GM11168 (cell line): ENCODE data around the gene MRPL54.
"Not testable (repeated sequence)": the region's sequence is repeated elsewhere in the genome, so short reads cannot be mapped to it uniquely, and the experiment has no call there.

Source experiments
- in situ Hi-C: fragments of 300-500 bp; cut with MboI; formaldehyde crosslinking; loops from one replicate; pipeline ENCODE4 v1.12.0; 2022; ENCODE audit warnings: low sequenced_read_pairs; ENCODE audit not compliant: unreplicated experiment

The MRPL54 gene

DNA sequence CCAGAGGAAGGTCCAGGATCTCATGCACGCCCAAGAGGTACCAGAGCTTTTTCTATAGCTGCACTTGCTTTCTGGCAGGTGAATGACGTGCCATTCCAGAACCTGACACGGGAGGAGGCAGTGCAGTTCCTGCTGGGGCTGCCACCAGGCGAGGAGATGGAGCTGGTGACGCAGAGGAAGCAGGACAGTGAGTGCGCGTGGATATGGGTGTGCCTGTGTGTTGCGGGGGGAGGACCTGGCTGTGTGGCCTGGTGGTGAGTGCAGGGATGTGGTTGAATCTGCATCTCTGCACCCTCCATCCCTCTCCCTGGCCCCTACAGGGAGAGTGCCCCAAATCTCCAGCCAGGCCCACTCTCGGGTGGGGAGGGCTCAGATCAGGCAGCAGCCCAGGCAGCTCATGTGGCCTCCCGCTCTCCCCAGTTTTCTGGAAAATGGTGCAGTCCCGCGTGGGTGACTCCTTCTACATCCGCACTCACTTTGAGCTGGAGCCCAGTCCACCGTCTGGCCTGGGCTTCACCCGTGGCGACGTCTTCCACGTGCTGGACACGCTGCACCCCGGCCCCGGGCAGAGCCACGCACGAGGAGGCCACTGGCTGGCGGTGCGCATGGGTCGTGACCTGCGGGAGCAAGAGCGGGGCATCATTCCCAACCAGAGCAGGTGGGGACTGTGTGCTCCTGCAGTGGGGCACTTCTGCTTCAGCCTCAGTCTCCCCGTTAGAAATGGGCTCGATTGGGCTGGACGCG is 23.8 kb upstream of the MRPL54 start:
- in situ Hi-C loops, result no loop called here

DNA sequence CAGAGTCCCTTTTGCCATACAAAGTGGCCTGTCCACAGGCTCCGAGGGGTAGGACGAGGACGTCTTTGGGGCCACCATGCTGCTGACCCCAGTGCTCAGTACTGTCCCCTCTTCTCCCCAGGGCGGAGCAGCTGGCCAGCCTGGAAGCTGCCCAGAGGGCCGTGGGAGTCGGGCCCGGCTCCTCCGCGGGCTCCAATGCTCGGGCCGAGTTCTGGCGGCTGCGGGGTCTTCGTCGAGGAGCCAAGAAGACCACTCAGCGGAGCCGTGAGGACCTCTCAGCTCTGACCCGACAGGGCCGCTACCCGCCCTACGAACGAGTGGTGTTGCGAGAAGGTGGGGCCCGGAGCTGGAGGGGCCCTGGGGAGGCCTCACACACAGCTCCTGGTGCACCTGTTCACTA is 22.1 kb upstream of the MRPL54 start:
- in situ Hi-C loops, result no loop called here

- in situ Hi-C loops, result no loop called here
These were observed 19.0 kb upstream of the MRPL54 start for GRCh38 chr19:3743486-3743885.

GRCh38 chr19:3745363-3746045 is 17.0 kb upstream of the MRPL54 start:
- in situ Hi-C loops, result no loop called here

- in situ Hi-C loops, result no loop called here
These were observed 16.0 kb upstream of the MRPL54 start for GRCh38 chr19:3746371-3747056.

DNA sequence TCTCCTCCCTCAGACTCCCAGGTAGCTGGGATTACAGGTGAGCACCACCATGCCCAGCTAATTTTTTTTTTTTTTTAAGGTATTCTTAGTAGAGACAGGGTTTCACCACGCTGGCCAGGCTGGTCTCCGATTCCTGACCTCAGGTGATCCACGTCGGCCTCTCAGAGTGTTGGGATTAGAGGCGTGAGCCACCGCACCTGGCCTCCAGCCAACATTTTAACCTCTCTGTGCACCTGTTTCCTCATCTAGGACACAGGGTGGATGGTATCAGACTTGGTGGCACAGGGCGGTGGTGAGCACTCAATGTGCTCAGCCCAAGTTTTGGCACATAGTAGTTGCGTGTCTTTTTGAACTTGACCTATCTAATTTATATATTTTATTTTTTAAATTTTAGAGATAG is 13.5 kb upstream of the MRPL54 start:
- in situ Hi-C loops, result no loop called here

GRCh38 chr19:3750211-3750610 is 12.3 kb upstream of the MRPL54 start:
- in situ Hi-C loops, result no loop called here

DNA sequence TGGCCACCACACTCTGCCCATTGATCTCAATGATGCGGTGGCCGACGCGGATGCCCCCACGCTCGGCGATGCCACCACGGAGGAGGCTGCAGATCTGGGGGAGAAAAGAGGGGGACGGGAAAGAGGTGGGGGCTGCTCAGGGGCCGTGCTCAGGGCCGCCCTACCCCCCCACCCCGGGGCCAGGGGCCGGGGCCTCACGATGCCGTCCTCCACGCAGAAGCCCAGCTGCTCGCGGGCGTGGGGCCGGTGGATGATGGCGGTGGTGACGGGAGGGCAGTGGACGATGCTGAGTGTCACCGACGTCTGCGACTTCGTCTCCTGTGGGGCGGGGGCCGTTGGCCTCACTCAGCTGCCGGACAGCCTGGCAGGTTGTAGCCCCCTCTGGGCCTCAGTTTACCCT is 11.2 kb upstream of the MRPL54 start:
- in situ Hi-C loops, result no loop called here

- in situ Hi-C loops, result no loop called here
These were observed 10.0 kb upstream of the MRPL54 start for GRCh38 chr19:3752492-3752891.

GRCh38 chr19:3753631-3754410 is 8.7 kb upstream of the MRPL54 start:
- in situ Hi-C loops, result no loop called here

GRCh38 chr19:3757705-3758104 is 4.8 kb upstream of the MRPL54 start:
- in situ Hi-C loops, result not testable (repeated sequence)

- in situ Hi-C loops, result not testable (repeated sequence)
These were observed 4.2 kb upstream of the MRPL54 start for GRCh38 chr19:3758297-3758696.

DNA sequence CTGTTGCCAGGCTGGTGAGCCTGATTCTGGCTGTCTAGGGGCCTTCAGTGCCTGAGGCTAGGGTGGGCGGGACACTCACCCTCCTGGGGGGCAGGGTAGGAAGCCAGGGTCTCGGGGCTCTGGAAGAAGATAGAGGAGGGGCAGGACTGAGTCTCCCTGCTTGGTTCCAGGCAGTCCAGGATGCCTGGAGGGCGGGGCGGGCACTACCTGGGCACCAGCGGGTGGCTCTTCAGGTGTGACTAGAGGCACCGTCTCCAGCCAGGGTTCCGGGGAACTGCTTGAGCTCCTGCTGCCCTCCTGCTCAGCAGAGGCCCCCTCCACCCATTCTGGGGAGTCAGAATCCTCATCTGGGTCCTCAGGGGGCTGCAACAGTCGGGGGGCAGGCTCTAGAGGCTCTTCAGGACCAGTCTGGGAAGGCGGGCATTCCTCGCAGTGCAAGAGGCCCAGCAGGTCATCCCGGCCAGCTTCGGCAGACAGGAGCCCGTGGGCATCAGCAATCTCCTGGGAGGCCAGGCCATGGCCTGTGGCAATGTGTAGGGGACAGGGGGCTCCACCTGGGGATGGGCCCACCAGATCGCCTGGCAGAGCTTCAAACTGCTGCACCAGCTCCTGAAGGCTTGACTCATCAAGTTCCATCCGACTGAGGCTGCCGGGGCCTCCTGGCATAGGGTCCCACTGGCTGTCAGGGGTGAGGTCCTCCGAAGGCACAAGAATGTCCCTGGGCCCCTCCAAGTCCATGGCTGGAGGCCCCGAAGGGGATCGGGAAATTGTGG is 2.8 kb upstream of the MRPL54 start:
- in situ Hi-C loops, result no loop called here

DNA sequence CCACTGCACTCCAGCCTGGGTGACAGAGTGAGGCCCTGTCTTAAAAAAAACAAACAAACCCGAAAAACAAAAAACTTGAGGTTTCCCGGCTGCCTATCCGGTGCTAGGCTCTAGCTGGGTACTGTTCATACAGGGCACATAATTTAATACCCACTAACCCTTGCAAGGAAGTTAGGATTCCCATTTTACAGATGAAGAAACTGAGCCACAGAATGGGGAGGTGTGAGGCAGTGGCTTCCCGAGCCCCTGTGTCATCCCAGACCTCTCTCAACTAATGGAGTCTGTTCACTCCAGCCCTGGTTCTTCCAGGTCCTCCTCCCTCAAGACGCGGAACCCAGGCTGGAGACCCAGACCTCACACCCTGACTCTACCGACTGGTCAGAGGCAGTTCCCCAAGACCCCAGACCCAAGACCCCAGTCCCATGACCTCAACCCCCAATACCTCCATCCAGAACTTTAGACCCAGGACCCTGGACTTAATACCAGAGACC is 1.6 kb upstream of the MRPL54 start:
- in situ Hi-C loops, result no loop called here

GRCh38 chr19:3761382-3762129 is 926 bp upstream of the MRPL54 start, which contains the start of gene APBA3:
TSS of gene APBA3 (minus strand) at chr19:3761692. CDS start at chr19:3760264, 1,428 bp downstream.
- in situ Hi-C loops, result no loop called here

GRCh38 chr19:3762130-3762473 is 380 bp upstream of the MRPL54 start:
- in situ Hi-C loops, result no loop called here

- in situ Hi-C loops, result no loop called here
These were observed 2.6 kb downstream of the MRPL54 start for GRCh38 chr19:3765121-3765520.

DNA sequence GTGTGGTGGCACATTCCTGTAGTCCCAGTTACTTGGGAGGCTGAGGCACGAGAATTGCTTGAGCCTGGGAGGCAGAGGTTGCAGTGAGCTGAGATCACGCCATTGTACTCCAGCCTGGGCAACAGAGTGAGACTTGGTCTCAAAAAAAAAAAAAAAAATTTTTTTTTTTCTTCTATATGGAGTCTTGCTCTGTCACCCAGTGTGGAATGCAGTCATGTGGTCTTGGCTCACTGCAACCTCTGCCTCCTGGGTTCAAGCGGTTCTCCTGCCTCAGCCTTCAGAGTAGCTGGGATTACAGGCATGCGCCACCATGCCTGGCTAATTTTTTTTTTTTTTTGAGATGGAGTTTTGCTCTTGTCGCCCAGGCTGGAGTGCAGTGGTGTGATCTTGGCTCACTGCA is 3.3 kb downstream of the MRPL54 start:
- in situ Hi-C loops, result not testable (repeated sequence)

DNA sequence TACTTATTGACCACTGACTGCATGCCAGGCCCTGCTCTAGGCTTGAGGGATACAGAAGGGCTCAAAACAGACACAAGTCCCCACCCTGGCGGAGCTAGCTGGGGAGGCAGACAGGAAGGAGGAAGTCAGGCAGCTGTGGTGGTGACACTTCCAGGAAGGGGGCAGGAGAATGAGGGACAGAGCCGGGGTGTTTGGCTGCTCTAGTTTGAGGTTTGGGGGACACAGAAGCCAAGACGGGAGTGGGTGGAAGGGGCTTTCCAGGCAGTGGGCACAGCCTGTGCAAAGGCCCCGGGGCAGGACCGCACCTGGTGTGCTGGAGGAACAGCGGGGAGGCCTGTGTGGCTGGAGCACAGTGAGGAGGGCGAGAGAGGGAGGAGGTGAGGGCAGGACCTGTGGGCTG is 4.0 kb downstream of the MRPL54 start:
- in situ Hi-C loops, result no loop called here
